KOPT-K1 (cell line): ENCODE results near the gene CCDC102B.
"Not testable (repeated sequence)": the region's sequence is repeated elsewhere in the genome, so short reads cannot be mapped to it uniquely, and the experiment has no call there.

Source experiments
- H3K27ac ChIP-seq: fragments of 200-600 bp; sonication (generic); 2 replicates; pipeline ENCODE4 v1.5.1; 2016; ENCODE audit warnings: antibody characterized with exemption, mild to moderate bottlenecking, low read depth, low read length; ENCODE audit not compliant: poor library complexity, severe bottlenecking
- H3K36me3 ChIP-seq: fragments of 200-600 bp; sonication (generic); 2 replicates; pipeline ENCODE4 v1.5.1; 2017; ENCODE audit warnings: antibody characterized with exemption, mild to moderate bottlenecking, low read length, moderate library complexity; ENCODE audit not compliant: insufficient read depth
- H3K9me3 ChIP-seq: fragments of 200-600 bp; sonication (generic); 2 replicates; pipeline ENCODE4 v1.5.1; 2017; ENCODE audit warnings: antibody characterized with exemption, low read length, mild to moderate bottlenecking; ENCODE audit not compliant: insufficient read depth, poor library complexity, severe bottlenecking

CCDC102B gene

GRCh38 chr18:68843473-68844089, 45.7 kb downstream of the CCDC102B start:
- no peak overlapping the region for H3K27ac ChIP-seq

GRCh38 chr18:68847219-68847837, 49.4 kb downstream of the CCDC102B start:
- H3K9me3 ChIP-seq = no peaks in the 10 kb centered on the region
- no peaks in the 10 kb centered on the region for H3K36me3 ChIP-seq
- no peak overlapping the region for H3K27ac ChIP-seq

More at GRCh38 chr18:68843473-68844089, 45.7 kb downstream of the CCDC102B start:
- Histone ChIP-seq H3K9me3 (no peaks in the 10 kb centered on the region), H3K36me3 (no peaks in the 10 kb centered on the region)

GRCh38 chr18:68848242-68848641, 50.4 kb downstream of the CCDC102B start:
- H3K36me3 ChIP-seq = no peaks in the 10 kb centered on the region
- H3K27ac ChIP-seq = no peak overlapping the region
- H3K9me3 ChIP-seq = no peaks in the 10 kb centered on the region

- no peaks in the 10 kb centered on the region for H3K9me3 ChIP-seq
- no peak overlapping the region for H3K27ac ChIP-seq
- no peaks in the 10 kb centered on the region for H3K36me3 ChIP-seq
Measured at GRCh38 chr18:68854786-68855391, 57.0 kb downstream of the CCDC102B start.

GRCh38 chr18:68855491-68855890, 57.6 kb downstream of the CCDC102B start:
- Histone ChIP-seq H3K27ac (no peak overlapping the region), H3K36me3 (no peaks in the 10 kb centered on the region), H3K9me3 (no peaks in the 10 kb centered on the region)

- H3K9me3 ChIP-seq = no peaks in the 10 kb centered on the region
- H3K27ac ChIP-seq = no peak overlapping the region
- no peaks in the 10 kb centered on the region for H3K36me3 ChIP-seq
Measured at GRCh38 chr18:68861365-68861764, 63.5 kb downstream of the CCDC102B start.

- Histone ChIP-seq H3K9me3 (no peaks in the 10 kb centered on the region), H3K36me3 (no peaks in the 10 kb centered on the region), H3K27ac (no peak overlapping the region)
Measured at GRCh38 chr18:68865021-68865420, 67.1 kb downstream of the CCDC102B start.

- Histone ChIP-seq H3K9me3 (no peaks in the 10 kb centered on the region), H3K27ac (no peak overlapping the region), H3K36me3 (no peaks in the 10 kb centered on the region)
Measured at GRCh38 chr18:68865503-68865902, 67.6 kb downstream of the CCDC102B start.

GRCh38 chr18:68873003-68873402, 75.1 kb downstream of the CCDC102B start:
- no peaks in the 10 kb centered on the region for H3K36me3 ChIP-seq
- no peaks in the 10 kb centered on the region for H3K9me3 ChIP-seq
- no peak overlapping the region for H3K27ac ChIP-seq

GRCh38 chr18:68874361-68874760, 76.5 kb downstream of the CCDC102B start:
- Histone ChIP-seq H3K27ac (no peak overlapping the region), H3K36me3 (no peaks in the 10 kb centered on the region), H3K9me3 (no peaks in the 10 kb centered on the region)

- H3K27ac ChIP-seq, H3K9me3 ChIP-seq, H3K36me3 ChIP-seq: not testable (repeated sequence)
Measured at GRCh38 chr18:68879947-68880346, 82.1 kb downstream of the CCDC102B start.

GRCh38 chr18:68887410-68887809, 89.5 kb downstream of the CCDC102B start:
- no peak overlapping the region for H3K27ac ChIP-seq
- no peaks in the 10 kb centered on the region for H3K9me3 ChIP-seq
- H3K36me3 ChIP-seq = no peaks in the 10 kb centered on the region

- Histone ChIP-seq H3K27ac (no peak overlapping the region), H3K36me3 (no peaks in the 10 kb centered on the region), H3K9me3 (no peaks in the 10 kb centered on the region)
Measured at GRCh38 chr18:68893354-68893753, 95.5 kb downstream of the CCDC102B start.

GRCh38 chr18:68897286-68897685, 99.4 kb downstream of the CCDC102B start:
- H3K27ac ChIP-seq = no peak overlapping the region
- H3K9me3 ChIP-seq = no peaks in the 10 kb centered on the region
- no peaks in the 10 kb centered on the region for H3K36me3 ChIP-seq

GRCh38 chr18:68909579-68909978, 111.7 kb downstream of the CCDC102B start:
- Histone ChIP-seq H3K36me3 (no peaks in the 10 kb centered on the region), H3K27ac (no peak overlapping the region), H3K9me3 (no peaks in the 10 kb centered on the region)

- no peaks in the 10 kb centered on the region for H3K9me3 ChIP-seq
- H3K36me3 ChIP-seq = no peaks in the 10 kb centered on the region
Measured at GRCh38 chr18:68915061-68915460, 117.2 kb downstream of the CCDC102B start.

More at GRCh38 chr18:68915061-68915460, 117.2 kb downstream of the CCDC102B start:
- no peak overlapping the region for H3K27ac ChIP-seq
